ENCODE measurements around the gene ADAMTS15.

ADAMTS15 gene

GRCh38 chr11:130448416-130449309 lies at the start of gene ADAMTS15:
Gene ADAMTS15 (plus strand): TSS chr11:130448645. CDS start chr11:130448974, 329 bp downstream.
- Histone ChIP-seq H3K27ac (peak within 1 kb of the TSS in 13 of 21 experiments; percentile 0 to 77 (median 53)), H3K4me3 (peak within 1 kb of the TSS; percentile 35 to 58 (median 41))

- no peak overlapping the region for H3K4me3 ChIP-seq
- H3K27ac ChIP-seq: no peak overlapping the region
Measured at GRCh38 chr11:130399196-130399595, 49.2 kb upstream of the ADAMTS15 start.

GRCh38 chr11:130400781-130401483 lies 47.5 kb upstream of the ADAMTS15 start:
- no peak overlapping the region for H3K4me3 ChIP-seq
- peak overlapping the region in 6 of 21 experiments; percentile 14 to 69 (median 34) for H3K27ac ChIP-seq

GRCh38 chr11:130402570-130402969 lies 45.9 kb upstream of the ADAMTS15 start:
- Histone ChIP-seq H3K4me3 (no peak overlapping the region), H3K27ac (peak overlapping the region in 11 of 21 experiments; percentile 24 to 75 (median 55))

GRCh38 chr11:130403271-130403804 lies 45.1 kb upstream of the ADAMTS15 start:
- Histone ChIP-seq H3K27ac (peak overlapping the region in 16 of 21 experiments; percentile 11 to 75 (median 47)), H3K4me3 (no peak overlapping the region)

GRCh38 chr11:130403967-130404366 lies 44.5 kb upstream of the ADAMTS15 start:
- Histone ChIP-seq H3K4me3 (no peak overlapping the region), H3K27ac (peak overlapping the region in 11 of 21 experiments; percentile 11 to 75 (median 52))

- no peak overlapping the region for H3K27ac ChIP-seq
- no peak overlapping the region for H3K4me3 ChIP-seq
Measured at GRCh38 chr11:130404727-130405126, 43.7 kb upstream of the ADAMTS15 start.

- H3K4me3 ChIP-seq: no peak overlapping the region
- H3K27ac ChIP-seq: no peak overlapping the region
Measured at GRCh38 chr11:130405428-130405827, 43.0 kb upstream of the ADAMTS15 start.

GRCh38 chr11:130407978-130408377 lies 40.5 kb upstream of the ADAMTS15 start:
- Histone ChIP-seq H3K4me3 (no peak overlapping the region), H3K27ac (peak overlapping the region in 2 of 21 experiments; percentile 32 to 42)

- Histone ChIP-seq H3K4me3 (no peak overlapping the region), H3K27ac (peak overlapping the region in 3 of 21 experiments; percentile 8 to 42 (median 13))
Measured at GRCh38 chr11:130408401-130408890, 40.0 kb upstream of the ADAMTS15 start.

GRCh38 chr11:130408901-130409300 lies 39.5 kb upstream of the ADAMTS15 start:
- H3K4me3 ChIP-seq: no peak overlapping the region

GRCh38 chr11:130409594-130410388 lies 38.7 kb upstream of the ADAMTS15 start:
- no peak overlapping the region for H3K4me3 ChIP-seq
- H3K27ac ChIP-seq: no peak overlapping the region

More at GRCh38 chr11:130408901-130409300, 39.5 kb upstream of the ADAMTS15 start:
- H3K27ac ChIP-seq: peak overlapping the region in 3 of 21 experiments; percentile 8 to 42 (median 13)

- no peak overlapping the region for H3K27ac ChIP-seq
- H3K4me3 ChIP-seq: no peak overlapping the region
Measured at GRCh38 chr11:130411223-130411622, 37.2 kb upstream of the ADAMTS15 start.

GRCh38 chr11:130413405-130414106 lies 34.9 kb upstream of the ADAMTS15 start:
- Histone ChIP-seq H3K27ac (peak overlapping the region in 1 of 21 experiments; percentile 30), H3K4me3 (no peak overlapping the region)

- Histone ChIP-seq H3K27ac (no peak overlapping the region), H3K4me3 (no peak overlapping the region)
Measured at GRCh38 chr11:130414107-130415080, 34.1 kb upstream of the ADAMTS15 start.

- no peak overlapping the region for H3K27ac ChIP-seq
- no peak overlapping the region for H3K4me3 ChIP-seq
Measured at GRCh38 chr11:130415731-130416529, 32.5 kb upstream of the ADAMTS15 start.

GRCh38 chr11:130416530-130416882 lies 31.9 kb upstream of the ADAMTS15 start:
- Histone ChIP-seq H3K27ac (no peak overlapping the region), H3K4me3 (no peak overlapping the region)
